Loucy (cell line): ENCODE measurements around the gene ZNF286A.

Experiments used
- EZH2phosphoT487 ChIP-seq: fragments of 200-600 bp; IDR thresholded peaks from 2 replicates; pipeline ENCODE4 v1.6.1; 2018; ENCODE audit warnings: antibody characterized with exemption, mild to moderate bottlenecking, moderate library complexity, borderline replicate concordance
- TF ChIP-seq, protein P1 (sequence below): fragments of 200-600 bp; sonication (generic); conservative IDR thresholded peaks from 2 replicates; pipeline ENCODE4 v1.5.1; 2014; ENCODE audit warnings: mild to moderate bottlenecking, antibody characterized with exemption, low read length

DNA sequence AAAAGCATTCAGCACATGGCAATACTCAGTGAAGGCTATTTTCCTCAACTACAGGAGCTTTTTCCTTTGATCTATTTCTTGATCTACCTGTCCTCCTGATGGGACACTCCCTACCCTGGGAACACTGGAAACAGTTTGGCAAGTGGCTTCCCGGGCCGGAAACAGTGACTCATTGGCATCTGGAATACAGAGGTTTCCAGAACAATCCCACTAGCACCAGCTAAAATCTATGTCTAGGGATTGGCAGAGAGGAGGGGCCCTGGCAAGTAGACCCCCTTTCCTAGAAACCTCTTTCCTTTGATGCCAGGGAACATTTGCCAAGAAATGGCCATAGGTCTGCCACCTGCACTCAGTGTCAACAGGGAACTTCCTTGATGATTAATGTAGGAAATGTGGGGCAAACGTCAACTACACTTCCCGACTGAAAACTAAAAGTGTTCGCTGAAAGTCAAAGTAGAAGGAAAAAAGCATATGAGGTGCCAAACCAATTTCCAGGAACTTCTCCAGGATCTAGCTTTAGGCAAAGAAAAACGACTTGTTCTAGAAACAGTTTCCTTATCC, 49.6 kb upstream of the ZNF286A start:
- TF ChIP-seq, protein P1, sequence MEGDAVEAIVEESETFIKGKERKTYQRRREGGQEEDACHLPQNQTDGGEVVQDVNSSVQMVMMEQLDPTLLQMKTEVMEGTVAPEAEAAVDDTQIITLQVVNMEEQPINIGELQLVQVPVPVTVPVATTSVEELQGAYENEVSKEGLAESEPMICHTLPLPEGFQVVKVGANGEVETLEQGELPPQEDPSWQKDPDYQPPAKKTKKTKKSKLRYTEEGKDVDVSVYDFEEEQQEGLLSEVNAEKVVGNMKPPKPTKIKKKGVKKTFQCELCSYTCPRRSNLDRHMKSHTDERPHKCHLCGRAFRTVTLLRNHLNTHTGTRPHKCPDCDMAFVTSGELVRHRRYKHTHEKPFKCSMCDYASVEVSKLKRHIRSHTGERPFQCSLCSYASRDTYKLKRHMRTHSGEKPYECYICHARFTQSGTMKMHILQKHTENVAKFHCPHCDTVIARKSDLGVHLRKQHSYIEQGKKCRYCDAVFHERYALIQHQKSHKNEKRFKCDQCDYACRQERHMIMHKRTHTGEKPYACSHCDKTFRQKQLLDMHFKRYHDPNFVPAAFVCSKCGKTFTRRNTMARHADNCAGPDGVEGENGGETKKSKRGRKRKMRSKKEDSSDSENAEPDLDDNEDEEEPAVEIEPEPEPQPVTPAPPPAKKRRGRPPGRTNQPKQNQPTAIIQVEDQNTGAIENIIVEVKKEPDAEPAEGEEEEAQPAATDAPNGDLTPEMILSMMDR = no peak
- TF ChIP-seq EZH2phosphoT487 = no peak
